Right ventricle myocardium inferior (tissue), 1 donor: ENCODE data around the gene CNTNAP5. TPM values are rescaled to one million over a fixed set of nuclear protein-coding genes. Genes with fewer than 3 reads are reported as not detected.

Experiments
- ATAC-seq: fragments of 200-7000 bp; cut with Tn5 transposase; one replicate; pipeline ENCODE4 v1.9.1; 2020; ENCODE audit warnings: mild to moderate bottlenecking, moderate library complexity
- DNase-seq: peaks from one replicate; pipeline ENCODE4 v3.0.0; 2021; ENCODE audit errors: missing footprints
- intact Hi-C: fragments of 100-400 bp; cut with DNase I; formaldehyde crosslinking; loops from one replicate; pipeline ENCODE4 v1.11.0; 2022
- total RNA-seq: library from RNA; stranded (reverse); fragmentation: NEBNext Ultra II Directional; extraction: Animal tissue kit (Norgen Biotek cat#: 25700); gene quantifications from one replicate; pipeline ENCODE4 v1.2.1, GENCODE V29; 2021
- donor health status: DM: no; HTN: yes; CAD: no; lungs with severe emphysema.

The CNTNAP5 gene
- total RNA-seq, 1 donor from 2014 or later: not detected

DNA sequence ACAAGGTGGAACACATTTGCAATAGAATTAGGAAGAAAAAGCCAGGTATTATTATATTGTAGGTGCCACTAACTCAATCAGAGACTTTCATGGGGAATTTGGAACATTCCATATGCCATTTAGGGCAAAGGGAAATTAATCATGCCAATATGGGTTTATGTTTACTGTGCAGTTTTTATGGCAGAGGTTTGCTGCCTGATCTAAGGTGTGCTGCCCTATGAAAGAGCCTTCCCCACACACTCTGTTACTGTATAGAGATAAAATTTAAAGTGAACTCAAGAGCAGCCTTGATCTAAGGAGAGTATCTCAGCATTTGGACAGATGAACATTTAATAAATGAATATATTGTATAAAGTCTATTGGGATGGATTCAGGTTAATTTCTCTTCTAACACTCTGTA, 771.6 kb downstream of the CNTNAP5 start:
- DNase-seq (no peak), ATAC-seq (no peak)
- intact Hi-C loops: no loop called here

DNA sequence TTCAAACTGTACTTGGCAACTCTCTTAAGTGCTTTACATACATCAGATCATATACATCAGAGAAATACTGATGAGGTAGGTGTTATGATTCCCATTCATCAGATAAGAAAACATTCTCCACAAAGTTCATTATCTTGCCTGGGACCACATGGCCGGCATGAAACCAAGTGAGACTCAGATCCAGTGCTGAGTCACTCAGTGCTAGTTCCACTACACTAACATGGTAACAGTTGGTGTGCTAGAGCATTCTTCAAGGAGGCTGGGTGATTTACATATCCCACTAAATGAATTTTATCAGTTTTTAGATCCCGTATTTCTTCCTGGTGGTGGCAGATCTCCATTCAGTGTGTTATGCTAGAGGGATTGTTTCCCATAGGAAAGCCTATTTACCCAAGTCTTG, 772.0 kb downstream of the CNTNAP5 start:
- intact Hi-C loops: no loop called here
- DNase-seq (no peak), ATAC-seq (no peak)

DNA sequence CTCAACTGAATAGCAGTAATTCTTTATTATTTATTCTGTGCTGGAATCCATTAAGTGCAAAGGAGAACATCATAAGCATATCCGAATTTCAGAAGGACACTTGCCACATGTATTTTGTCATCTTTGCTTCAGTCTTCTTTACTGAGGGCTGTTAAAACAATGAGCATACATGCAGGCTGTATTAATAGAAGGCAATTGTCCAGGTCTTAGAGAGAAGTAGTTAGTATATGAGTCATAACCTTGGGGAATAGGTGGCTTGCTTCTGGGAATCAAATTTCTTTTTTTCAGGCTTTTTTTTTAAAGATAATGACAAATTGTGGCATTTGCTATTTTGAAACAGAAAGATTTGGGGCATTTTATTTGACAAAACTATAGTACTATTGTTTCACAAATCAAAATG, 773.5 kb downstream of the CNTNAP5 start:
- DNase-seq (no peak), ATAC-seq (no peak)
- intact Hi-C loops: no loop called here

DNA sequence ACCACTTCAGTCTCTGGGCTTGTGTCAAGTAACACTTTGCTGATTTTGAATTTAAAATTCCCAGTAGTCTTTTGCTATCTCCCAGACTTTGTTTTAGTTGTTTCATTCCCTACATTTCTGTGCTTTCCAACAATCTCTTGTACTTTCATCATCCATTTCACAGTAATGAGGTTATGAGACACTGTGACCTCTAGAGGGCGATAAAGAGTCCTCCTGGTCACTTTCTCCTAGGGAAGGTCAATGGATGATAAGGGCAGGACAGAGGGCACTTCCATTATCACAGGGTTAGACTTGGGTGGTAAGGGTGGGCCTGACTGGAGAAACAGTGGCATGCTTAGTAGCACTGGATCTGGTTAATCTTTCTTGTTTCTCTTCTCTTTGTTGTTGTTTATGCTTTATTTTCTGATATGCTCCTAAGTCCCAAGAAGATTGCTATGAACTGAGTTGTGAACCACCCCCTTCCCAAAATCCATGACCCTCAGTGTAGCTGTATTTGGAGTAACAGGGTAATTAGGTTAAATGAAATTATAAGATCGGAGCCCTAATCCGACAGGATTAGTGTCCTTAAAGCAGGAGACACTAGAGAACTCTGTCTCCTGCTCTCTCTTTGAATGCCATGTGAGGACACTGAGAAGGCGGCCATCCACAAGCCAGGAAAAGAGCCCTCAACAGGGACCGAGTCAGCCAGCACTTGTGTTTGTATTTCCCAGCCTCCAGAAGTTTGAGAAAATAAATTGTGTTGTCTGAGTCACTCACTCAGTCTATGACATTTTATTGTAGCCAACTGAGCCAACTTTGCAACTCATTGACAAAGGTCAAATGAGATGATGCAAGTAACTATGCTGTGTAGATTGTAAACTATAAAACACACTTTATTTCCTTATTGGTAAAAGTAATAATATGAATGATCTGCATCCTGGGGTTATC, 779.2 kb downstream of the CNTNAP5 start:
- DNase-seq: no peak
- ATAC-seq: peak; percentile 31
- intact Hi-C loops: no loop called here

DNA sequence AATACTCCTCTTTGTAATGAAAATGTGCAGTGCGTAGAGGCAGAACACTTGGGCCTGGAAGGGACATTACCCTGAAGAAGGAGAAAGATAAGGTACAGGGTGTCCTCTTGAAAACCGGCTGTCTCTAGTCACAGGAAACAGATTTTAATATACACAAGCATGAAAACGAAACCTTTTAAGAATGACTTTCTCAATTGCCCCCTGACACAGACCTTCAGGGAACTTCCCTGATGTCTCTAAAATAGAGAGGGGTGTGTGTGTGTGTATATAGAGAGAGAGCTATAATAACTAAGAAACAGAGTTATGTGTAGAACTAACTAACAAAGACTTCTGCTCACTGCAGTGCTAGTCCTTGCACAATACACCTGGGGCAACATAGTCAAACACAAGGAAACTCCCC, 780.0 kb downstream of the CNTNAP5 start:
- ATAC-seq: no peak
- intact Hi-C loops: no loop called here
- DNase-seq: no peak

DNA sequence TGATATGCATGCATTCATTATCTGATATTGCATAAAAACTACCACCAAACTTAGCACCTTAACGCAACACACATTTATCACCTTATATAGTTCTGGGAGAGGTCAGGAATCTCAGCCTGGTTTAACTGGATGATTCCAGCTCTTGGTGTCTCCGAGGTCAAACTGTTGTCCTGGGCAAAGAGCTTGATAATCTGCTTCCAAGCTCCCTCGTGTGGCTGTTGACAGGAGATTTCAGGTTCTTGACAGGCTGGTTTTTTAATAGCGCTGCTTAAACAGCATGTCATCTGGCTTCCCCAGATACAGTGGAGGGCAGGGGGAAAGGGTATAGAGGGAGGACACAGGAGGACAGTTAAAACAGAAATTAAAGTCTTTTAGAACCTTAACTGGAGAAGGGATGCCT, 785.0 kb downstream of the CNTNAP5 start:
- no peak for DNase-seq
- intact Hi-C loops: loop anchor here (2.0 kb wide), 1 partner anchor 783 kb away; no protein-coding TSS in a partner anchor
- ATAC-seq: peak; percentile 80

DNA sequence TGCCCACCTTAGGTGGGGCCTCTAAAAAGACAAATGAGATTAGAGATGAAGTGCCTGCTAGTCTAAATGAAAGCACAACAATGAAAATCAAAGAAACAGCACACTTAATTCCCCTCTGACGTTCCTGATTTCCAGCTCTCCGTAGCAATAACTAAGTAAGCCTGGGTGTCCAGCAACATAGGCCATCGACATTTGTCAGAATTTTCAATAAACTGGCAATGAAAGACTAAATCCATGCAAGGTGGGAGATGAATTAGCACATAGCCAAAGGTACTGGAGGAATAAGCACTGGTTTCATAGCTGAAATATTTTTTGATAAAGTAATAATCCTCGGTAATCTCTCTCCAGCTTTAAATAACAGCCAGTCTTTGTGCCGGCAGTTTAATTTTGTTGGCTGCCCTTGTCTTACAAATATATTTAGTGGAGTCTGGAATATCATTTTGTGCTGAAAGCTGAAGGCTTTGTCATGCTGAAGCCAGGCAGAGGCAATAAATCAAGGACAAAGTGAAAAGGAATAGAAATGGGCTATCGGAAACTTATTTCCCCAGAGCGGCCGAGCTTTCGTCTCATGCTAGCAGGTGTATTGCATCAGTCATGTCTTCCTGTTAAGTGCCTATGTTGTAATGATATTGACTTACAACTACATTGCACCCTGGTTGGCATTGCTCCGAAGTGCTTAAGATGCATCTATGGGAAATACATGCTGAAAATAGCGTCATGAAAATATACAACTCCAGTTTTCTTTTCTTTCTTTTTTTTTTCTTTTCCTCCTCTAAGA, 790.1 kb downstream of the CNTNAP5 start:
- no peak for DNase-seq
- intact Hi-C loops: no loop called here
- ATAC-seq: no peak

DNA sequence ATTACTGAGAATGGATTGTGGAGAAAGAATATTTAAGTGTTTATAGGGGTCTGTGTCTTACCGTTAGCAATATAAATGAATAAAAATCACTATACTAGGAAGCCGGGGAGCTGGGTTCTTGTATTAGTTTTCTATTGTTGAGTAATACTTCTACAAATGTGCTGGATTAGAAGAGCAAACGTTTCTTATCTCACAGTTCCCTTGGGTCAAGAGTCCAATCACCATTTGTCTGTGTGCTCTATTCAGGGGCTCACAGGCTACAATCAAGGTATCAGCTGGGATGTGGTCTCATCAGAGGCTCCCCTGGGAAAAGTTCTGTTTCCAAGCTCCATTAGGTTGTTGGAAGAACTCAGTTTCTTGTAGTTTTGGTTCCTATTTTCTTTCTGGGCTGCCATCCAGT, 790.9 kb downstream of the CNTNAP5 start:
- DNase-seq (no peak), ATAC-seq (peak; percentile 34)
- intact Hi-C loops: no loop called here

DNA sequence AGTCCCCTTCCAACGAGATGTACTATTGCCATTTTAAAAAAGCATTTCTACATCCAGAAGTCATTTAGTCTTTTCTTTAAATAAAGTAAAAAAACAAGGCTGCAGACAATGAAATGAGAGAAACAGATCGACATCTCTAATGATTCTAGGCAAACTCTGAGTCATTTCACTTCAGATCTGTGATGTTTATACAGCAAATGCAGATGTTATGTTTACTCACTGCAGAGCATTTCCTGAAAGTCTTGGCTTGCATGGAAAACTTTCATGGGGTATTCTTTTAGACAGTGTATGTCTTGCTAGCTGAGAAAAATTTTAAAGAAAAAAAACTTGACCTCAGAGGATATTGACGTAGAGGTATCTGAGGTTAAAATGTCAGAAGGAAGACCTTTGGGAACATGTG, 797.4 kb downstream of the CNTNAP5 start:
- intact Hi-C loops: no loop called here
- ATAC-seq: no peak
- no peak for DNase-seq

DNA sequence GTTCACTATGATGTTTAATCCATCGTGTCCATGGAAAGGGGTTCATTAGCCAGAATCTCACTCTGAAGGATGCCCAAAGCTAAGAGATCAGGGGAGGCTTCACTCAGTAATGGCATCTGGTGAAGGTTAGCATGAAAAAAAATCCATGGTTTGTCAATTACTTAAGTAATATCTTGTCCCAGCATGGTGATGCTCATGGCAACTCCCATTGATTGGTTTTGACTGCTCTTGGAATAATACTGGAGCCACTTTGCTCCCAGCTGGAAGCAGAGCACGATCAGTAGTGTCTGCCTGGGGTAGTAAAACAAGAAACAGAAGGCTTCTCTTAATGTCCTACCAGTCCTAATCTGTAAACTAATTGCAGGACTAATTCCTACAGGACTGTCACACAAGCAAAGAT, 799.4 kb downstream of the CNTNAP5 start:
- ATAC-seq (no peak), DNase-seq (no peak)
- intact Hi-C loops: no loop called here

DNA sequence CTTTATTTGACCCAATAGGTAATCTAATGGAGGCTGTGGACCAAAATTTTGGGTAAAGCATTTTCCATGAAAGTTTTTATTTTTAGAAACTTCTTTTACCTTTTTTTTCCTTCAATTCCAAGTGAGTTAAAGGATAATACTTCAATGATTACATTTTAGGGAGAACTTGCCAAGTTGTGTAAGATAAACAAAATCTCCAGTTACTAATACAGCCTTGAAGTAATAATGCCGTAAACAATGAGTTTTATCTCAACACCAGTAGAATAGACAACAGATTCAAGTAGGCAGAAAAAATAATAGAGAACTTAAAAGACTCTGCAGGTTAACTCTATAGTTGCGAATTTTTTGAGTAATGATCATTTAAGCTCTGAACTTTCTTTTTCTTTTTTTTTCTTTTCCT, 807.4 kb downstream of the CNTNAP5 start:
- intact Hi-C loops: no loop called here
- no peak for DNase-seq
- ATAC-seq: no peak

DNA sequence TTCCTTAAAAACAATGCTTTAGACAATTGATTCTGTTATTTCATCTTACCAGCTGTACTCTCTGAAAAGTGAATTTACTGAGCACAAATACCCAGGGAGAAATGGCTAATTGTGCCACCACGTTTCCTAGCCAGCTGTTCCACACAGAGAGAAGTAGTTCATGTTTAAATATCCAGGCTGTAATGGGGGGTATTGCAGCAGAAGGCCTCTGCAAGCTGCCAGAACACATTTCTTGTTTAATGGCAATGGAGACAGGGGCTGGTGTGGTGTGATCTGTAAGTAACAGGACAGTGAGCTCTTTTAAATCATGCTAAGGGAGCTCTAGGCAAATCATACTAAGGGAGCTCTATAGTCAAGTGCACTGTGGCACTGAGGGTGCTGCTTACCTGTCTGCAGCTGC, 809.2 kb downstream of the CNTNAP5 start:
- no peak for DNase-seq
- intact Hi-C loops: no loop called here
- ATAC-seq: no peak

DNA sequence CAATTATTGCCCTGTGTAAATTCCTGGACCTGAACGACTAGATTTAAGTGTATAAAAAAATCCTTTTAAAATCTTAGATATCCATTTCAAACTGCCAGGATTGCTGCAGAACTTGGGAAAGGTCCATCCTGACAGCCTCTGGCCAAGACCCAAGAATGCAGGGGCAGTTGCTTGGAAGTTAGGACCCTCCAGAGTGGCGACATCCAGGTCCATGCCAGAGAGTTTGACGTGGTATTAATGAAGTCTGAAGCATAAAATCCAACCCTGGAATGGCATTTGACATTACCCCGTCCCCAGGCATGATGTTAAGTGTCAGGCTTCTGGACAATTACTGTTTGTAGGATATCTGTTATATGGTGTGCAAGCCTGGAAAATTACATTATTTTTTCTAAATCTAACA, 810.2 kb downstream of the CNTNAP5 start:
- no peak for ATAC-seq
- intact Hi-C loops: no loop called here

DNA sequence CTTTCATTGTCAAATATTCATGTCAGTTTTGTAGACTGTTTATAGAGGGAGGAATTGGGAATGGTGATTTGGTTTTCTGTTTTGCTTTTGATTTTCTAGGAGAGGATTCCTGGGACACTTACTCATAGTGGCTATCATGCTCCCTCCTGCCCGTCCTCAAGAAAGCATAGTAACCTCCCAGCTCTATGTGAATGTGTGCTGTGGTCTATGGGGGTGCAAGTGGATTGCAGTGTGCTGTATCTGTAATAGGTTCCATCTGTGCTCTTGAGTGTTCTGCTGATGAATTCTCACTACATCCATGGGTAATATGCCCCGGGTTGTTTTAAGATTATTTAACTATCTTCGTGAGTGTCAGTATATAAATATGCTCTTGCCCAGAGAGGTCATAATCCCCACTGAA, 811.3 kb downstream of the CNTNAP5 start:
- DNase-seq (no peak), ATAC-seq (no peak)
- intact Hi-C loops: no loop called here

More for the DNA sequence above, 810.2 kb downstream of the CNTNAP5 start:
- DNase-seq: no peak

DNA sequence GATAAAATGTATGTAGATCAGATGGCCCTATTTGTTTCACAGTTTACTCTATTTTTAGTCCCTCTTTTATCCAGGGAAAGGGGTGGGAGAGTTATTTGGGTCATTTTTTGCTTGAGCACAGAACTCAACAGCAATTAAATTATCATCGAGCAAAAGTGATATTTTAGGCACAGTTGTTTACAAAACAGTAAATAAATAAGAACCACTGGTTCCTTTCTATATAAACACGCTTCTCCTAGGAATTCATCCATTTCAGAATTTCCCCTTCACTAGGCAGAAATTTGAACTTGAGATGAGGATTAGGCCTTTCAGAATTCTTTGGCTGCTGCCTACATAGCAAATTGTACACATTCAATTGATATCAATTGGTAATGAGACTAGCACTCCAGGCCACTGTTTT, 812.4 kb downstream of the CNTNAP5 start:
- intact Hi-C loops: no loop called here
- ATAC-seq: no peak
- DNase-seq: no peak

DNA sequence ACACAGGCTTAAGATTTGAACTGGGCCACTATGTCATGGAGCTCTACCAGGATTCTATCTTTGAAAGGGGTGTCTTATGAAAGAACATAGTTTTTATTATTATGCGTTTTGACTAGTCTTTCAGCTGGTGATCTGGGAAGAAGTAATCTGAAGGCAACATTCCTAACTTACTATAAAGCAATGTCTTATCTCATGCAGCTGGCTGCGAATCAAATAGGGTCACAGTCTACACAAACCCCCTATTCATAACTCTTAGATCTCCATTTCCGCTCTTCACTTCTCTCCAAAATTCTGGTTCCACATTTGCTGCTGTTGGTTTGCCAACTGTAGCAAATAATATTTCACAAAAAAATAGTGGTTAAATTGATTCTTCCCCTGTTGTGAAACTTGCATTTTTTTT, 813.3 kb downstream of the CNTNAP5 start:
- no peak for ATAC-seq
- DNase-seq: no peak
- intact Hi-C loops: no loop called here

DNA sequence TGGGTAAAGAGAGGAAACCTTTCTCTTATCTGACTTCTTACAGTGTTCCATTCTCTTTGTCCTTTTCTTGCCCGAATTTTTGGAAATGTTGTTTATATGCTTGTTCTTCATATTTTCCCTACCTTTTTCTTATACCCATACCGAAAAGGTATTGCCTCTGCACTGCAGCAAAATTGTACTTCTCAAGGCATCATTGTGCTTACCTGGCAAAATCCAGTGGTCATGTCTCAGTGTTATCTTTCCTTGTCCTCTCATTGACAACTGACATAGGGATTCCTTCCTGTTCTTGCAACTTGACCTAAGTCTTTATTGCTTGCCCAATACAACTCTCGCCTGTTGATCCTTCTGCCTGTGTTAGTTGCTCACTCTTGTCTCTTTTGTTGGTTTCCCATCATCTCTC, 842.2 kb downstream of the CNTNAP5 start:
- DNase-seq: no peak
- intact Hi-C loops: no loop called here
- ATAC-seq: no peak

DNA sequence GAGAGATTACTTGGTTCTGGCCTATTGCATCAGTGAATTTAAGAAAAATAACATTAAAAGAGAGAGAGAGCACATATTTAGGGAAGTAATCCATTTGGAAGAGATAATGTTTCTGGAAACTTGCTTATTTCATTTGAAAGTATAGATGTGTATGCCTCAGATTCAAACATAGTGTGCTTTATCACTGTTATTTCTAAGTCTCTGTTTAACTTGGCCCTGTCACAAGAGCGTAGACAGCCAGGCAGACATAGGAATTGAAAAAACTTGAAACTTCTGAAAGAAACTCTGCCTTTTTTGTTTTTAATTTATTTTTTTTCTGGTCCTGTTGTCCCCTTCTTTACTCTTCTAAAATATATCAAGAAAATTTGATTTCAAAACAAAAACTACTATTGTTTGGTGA, 849.1 kb downstream of the CNTNAP5 start:
- ATAC-seq (no peak), DNase-seq (no peak)
- intact Hi-C loops: no loop called here

DNA sequence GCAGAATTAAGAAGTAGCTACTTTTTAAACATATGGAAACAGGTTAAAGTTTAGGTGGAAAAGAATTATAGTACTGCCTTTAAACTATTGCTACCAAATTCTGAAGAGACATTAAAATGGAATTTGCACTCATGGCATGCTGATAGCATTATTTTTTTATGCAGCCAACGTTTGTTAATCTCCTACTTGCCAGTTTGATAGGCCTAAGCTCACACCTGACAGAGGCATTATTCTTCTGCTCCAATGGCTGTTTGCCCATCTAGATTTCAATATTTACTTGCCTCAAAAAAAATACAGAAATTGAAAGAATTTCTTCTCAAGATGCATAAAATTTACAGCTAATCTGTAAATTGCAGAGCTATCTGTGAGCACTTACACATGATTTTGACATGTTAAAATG, 849.6 kb downstream of the CNTNAP5 start:
- DNase-seq: no peak
- intact Hi-C loops: no loop called here

DNA sequence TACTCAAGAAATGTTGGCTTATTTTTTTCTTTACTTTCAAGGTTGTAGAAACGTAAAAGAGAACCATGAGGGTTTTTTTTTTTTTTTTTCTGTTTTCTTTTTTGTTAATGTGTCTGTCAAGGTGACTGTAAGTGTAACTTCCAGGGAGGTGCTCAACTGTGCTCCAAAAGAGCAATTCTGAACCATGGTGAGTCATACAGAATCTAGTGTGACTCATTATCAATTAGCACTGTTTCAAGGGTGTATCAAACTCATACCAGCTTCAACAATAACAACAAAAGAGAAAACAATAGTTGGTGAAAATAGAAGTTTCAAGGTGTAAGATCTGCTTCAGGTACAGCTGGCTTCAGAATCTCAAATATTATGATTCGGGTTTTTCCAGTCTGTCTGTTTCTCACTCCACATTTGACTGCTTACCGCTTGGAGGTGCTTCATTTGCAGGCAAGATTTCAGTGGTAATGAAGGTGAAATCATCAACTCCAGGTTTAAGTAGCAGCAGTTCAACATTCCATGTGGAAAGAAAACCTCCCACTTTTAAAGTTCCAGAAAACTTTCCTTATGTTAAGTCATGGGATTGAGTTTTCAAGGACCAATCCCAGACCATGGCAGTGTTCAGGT, 850.6 kb downstream of the CNTNAP5 start:
- DNase-seq (no peak), ATAC-seq (no peak)
- intact Hi-C loops: no loop called here

More for the DNA sequence above, 849.6 kb downstream of the CNTNAP5 start:
- no peak for ATAC-seq
